GM18499 (cell line): Measurements from ENCODE around the gene LTBP3.

ENCODE experiments used
- ATAC-seq: cut with Tn5 transposase; IDR thresholded peaks from one replicate; pipeline ENCODE4 v1.9.1; 2021; ENCODE audit warnings: moderate number of reproducible peaks; ENCODE audit not compliant: insufficient read depth, unreplicated experiment

The LTBP3 gene

GRCh38 chr11:65558002-65558929, at the start of gene LTBP3:
Gene LTBP3, minus strand, starts transcription at chr11:65558359. Its CDS starts 400 bp downstream, at chr11:65557959.
- no peak for ATAC-seq

GRCh38 chr11:65606876-65607613, 48.9 kb upstream of the LTBP3 start:
- no peak for ATAC-seq

- no peak for ATAC-seq
These were observed 46.1 kb upstream of the LTBP3 start for GRCh38 chr11:65604258-65604657.

- no peak for ATAC-seq
These were observed 41.7 kb upstream of the LTBP3 start for GRCh38 chr11:65599955-65600246.

GRCh38 chr11:65599216-65599954, 41.2 kb upstream of the LTBP3 start:
- ATAC-seq: no peak

GRCh38 chr11:65598258-65598699, 40.1 kb upstream of the LTBP3 start:
- ATAC-seq: no peak

- no peak for ATAC-seq
These were observed 38.4 kb upstream of the LTBP3 start for GRCh38 chr11:65596520-65596919.

- no peak for ATAC-seq
These were observed 37.6 kb upstream of the LTBP3 start, which contains the start of gene KCNK7 for GRCh38 chr11:65595543-65596281. Gene KCNK7, minus strand, starts transcription at chr11:65595800. Its CDS starts 28 bp downstream, at chr11:65595772.

- ATAC-seq: no peak
These were observed 37.0 kb upstream of the LTBP3 start for GRCh38 chr11:65595131-65595530.

- no peak for ATAC-seq
These were observed 35.6 kb upstream of the LTBP3 start for GRCh38 chr11:65593518-65594414.

GRCh38 chr11:65592858-65593517, 34.8 kb upstream of the LTBP3 start:
- ATAC-seq: no peak

- no peak for ATAC-seq
These were observed 34.0 kb upstream of the LTBP3 start for GRCh38 chr11:65591939-65592857.

- no peak for ATAC-seq
These were observed 32.1 kb upstream of the LTBP3 start for GRCh38 chr11:65590240-65590738.

- no peak for ATAC-seq
These were observed 31.5 kb upstream of the LTBP3 start for GRCh38 chr11:65589444-65590239.

GRCh38 chr11:65588199-65589054, 30.3 kb upstream of the LTBP3 start:
- peak; percentile 79 for ATAC-seq

- ATAC-seq: no peak
These were observed 28.5 kb upstream of the LTBP3 start for GRCh38 chr11:65586676-65587075.
